Gastrocnemius medialis (tissue), 4 donors: Measurements from ENCODE around the gene MTURN. TPM values are rescaled to one million over a fixed set of nuclear protein-coding genes. Genes with fewer than 3 reads are reported as not detected.

Source experiments
- ATAC-seq, 2 donors: fragments of 150-250 bp; one replicate each; pipeline ENCODE4 v1.9.1; 2016
- DNase-seq, 2 donors: peaks; one replicate each; pipeline ENCODE4 v3.0.0-alpha.2; 2019
- H3K27ac ChIP-seq, 4 donors: fragments of 200-600 bp; sonication (generic); 1 replicate in 1 of 4; 2 replicates in 3 of 4; pipeline ENCODE4 v1.5.1; 2016 to 2018; ENCODE audit warnings: mild to moderate bottlenecking in 2 of 4, moderate library complexity in 1 of 4
- H3K27me3 ChIP-seq, 3 donors: fragments of 200-600 bp; sonication (generic) in 2 of 3; 1 replicate in 1 of 3; 2 replicates in 2 of 3; pipeline versions ENCODE4 v1.5.1 to v1.6.0; 2016 to 2019; ENCODE audit warnings: mild to moderate bottlenecking in 1 of 3, moderate library complexity in 1 of 3
- H3K36me3 ChIP-seq, 2 donors: fragments of 200-600 bp; sonication (generic) in 1 of 2; one replicate each; pipeline ENCODE4 v1.5.1; 2017 to 2018
- H3K4me1 ChIP-seq, 2 donors: fragments of 200-600 bp; sonication (generic) in 1 of 2; one replicate each; pipeline ENCODE4 v1.5.1; 2016 to 2017; ENCODE audit warnings: mild to moderate bottlenecking in 2 of 2
- H3K4me3 ChIP-seq, 4 donors: fragments of 200-600 bp; sonication (generic) in 3 of 4; 1 replicate in 1 of 4; 2 replicates in 3 of 4; pipeline ENCODE4 v1.5.1; 2016 to 2019; ENCODE audit warnings: mild to moderate bottlenecking in 2 of 4
- H3K9me3 ChIP-seq, 3 donors: fragments of 200-600 bp; sonication (generic) in 2 of 3; 1 replicate in 1 of 3; 2 replicates in 2 of 3; pipeline ENCODE4 v1.5.1; 2016 to 2019
- POLR2A ChIP-seq, 2 donors: fragments of 450-650 bp; IDR thresholded peaks; one replicate each; pipeline ENCODE4 v1.6.1; 2017; ENCODE audit warnings: antibody characterized with exemption in 2 of 2, mild to moderate bottlenecking in 2 of 2, moderate library complexity in 2 of 2
- in situ Hi-C, 4 donors: fragments of 200-750 bp; cut with MboI; loops; one replicate each; pipeline versions ENCODE4 v1.15.0 to v1.8.0; 2017; ENCODE audit warnings: low sequenced_read_pairs in 4 of 4
- intact Hi-C: fragments of 100-400 bp; cut with DNase I; formaldehyde crosslinking; loops from one replicate; pipeline ENCODE4 v1.15.1; 2023; ENCODE audit warnings: low total_unique reads
- total RNA-seq, 4 donors: library from RNA; depleted of rRNA; stranded (reverse); fragments of >200 nt; gene quantifications; one replicate each; pipeline versions ENCODE4 v1.1.0 to v1.2.3, GENCODE V29; 2016
- TF ChIP-seq, protein P1 (sequence below), 5 experiments: fragments of 450-650 bp in 3 of 5; fragments of 200-600 bp in 2 of 5; sonication (generic) in 2 of 5; IDR thresholded peaks in 4 of 5; conservative IDR thresholded peaks in 1 of 5; 1 replicate in 4 of 5; 2 replicates in 1 of 5; pipeline ENCODE4 v1.5.1; 2016 to 2019; ENCODE audit warnings: antibody characterized with exemption in 5 of 5, mild to moderate bottlenecking in 3 of 5, moderate library complexity in 3 of 5

The MTURN gene
- total RNA-seq, 4 donors from 2014 or later = 32.9 to 81.9 (median 44.7) TPM

DNA sequence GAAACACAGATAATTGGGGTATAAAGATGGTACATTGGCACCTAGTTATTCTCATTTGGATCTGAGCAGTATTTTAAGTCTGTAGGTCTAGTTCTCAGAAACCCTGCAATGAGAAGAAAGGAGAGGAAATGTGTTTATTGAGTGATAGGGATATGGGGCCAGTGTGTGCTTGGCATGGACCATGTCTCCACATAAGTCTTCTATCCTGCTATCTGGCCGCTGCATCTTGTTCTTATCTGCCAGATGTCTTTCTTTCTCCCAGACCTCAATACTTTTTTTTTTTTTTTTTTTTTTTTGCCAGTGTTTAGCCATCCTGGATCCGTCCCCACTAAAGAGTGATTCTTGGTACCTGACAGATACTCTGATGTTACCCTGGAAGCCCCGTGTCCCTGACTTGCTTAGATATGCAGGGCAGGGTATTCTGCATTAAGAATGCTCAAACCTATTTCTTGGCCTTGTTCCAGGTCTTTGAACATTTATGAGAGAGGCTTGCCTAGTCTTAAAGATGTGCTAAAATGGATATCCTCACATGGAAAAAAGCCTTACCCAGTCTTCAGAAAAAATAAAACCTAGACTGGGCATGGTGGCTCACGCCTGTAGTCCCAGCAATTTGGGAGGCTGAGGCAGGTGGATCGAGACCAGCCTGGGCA is 10.0 kb downstream of the MTURN start:
- Histone ChIP-seq H3K4me3 (no peak overlapping the region), H3K4me1 (peaks cover 54 to 60% of the 10 kb centered on the region in 2 donors), H3K36me3 (no peaks in the 10 kb centered on the region), H3K27me3 (no peaks in the 10 kb centered on the region), H3K9me3 (no peaks in the 10 kb centered on the region), H3K27ac (peak overlapping the region in 1 of 4 donors; percentile 82)
- in situ Hi-C loops (no loop called here), intact Hi-C loops (no loop called here)
- no peak for TF ChIP-seq POLR2A (IDR thresholded peaks at IDR 0.05)
- TF ChIP-seq, protein P1, sequence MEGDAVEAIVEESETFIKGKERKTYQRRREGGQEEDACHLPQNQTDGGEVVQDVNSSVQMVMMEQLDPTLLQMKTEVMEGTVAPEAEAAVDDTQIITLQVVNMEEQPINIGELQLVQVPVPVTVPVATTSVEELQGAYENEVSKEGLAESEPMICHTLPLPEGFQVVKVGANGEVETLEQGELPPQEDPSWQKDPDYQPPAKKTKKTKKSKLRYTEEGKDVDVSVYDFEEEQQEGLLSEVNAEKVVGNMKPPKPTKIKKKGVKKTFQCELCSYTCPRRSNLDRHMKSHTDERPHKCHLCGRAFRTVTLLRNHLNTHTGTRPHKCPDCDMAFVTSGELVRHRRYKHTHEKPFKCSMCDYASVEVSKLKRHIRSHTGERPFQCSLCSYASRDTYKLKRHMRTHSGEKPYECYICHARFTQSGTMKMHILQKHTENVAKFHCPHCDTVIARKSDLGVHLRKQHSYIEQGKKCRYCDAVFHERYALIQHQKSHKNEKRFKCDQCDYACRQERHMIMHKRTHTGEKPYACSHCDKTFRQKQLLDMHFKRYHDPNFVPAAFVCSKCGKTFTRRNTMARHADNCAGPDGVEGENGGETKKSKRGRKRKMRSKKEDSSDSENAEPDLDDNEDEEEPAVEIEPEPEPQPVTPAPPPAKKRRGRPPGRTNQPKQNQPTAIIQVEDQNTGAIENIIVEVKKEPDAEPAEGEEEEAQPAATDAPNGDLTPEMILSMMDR (IDR thresholded peaks at IDR 0.05 in 4 of 5, conservative IDR thresholded peaks at IDR 0.05 in 1 of 5) = no peak
- ATAC-seq (no peak), DNase-seq (no peak)

DNA sequence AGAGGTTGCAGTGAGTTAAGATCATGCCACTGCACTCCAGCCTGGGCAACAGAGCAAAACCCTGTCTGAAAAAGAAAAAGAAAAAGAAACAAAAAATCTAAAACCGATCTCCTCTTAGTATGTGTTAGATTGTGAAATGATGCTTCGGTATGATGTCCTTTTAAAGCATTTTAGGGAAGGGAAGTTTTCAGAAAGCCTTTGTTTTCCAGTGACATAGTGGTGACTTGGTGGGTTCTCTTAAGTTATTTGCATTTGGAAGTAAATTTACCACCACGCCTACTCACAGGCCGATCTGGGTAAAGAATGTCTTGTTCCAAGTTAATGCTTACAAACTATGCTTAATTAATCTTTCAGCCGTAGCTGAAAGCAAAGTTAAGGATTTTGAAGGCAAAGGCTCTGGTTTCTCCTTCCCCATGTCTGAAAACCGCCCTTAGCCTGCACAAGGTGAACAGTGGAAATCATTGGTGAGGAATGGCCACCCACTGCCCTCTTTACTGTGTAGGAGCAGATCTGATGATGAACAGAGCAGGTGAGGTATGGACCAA is 10.7 kb downstream of the MTURN start:
- H3K27me3 ChIP-seq = no peaks in the 10 kb centered on the region
- peaks cover 55 to 57% of the 10 kb centered on the region in 2 donors for H3K4me1 ChIP-seq
- in situ Hi-C loops = no loop called here
- no peak overlapping the region for H3K27ac ChIP-seq
- DNase-seq (no peak), ATAC-seq (no peak)
- H3K4me3 ChIP-seq = no peak overlapping the region
- TF ChIP-seq, protein P1 (IDR thresholded peaks at IDR 0.05 in 4 of 5, conservative IDR thresholded peaks at IDR 0.05 in 1 of 5) = no peak
- TF ChIP-seq POLR2A (IDR thresholded peaks at IDR 0.05) = no peak
- intact Hi-C loops = no loop called here
- no peaks in the 10 kb centered on the region for H3K36me3 ChIP-seq
- no peaks in the 10 kb centered on the region for H3K9me3 ChIP-seq

DNA sequence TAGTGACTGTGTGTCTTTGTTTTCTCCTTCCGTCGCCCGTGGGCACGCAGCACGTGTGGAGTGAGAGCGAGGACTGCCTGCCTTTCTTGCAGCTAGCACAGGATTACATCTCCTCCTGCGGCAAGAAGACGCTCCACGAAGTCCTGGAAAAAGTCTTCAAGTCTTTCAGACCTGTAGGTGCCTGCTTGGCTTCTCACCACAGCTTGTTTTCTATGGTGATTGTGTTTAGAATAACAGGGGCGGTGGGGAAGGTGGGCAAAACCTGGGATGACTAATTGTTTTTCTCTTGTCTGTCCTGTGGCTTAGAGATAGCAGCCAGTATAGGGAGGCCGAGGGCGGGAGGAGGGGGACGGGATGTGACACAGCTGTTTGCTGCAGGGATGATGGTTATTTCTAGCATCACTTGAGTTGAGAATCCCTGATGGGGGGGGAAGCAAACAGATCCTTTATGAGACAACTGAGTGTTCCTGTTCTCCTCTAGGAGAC is 11.4 kb downstream of the MTURN start:
- in situ Hi-C loops = no loop called here
- peak in 1 of 2 donors; percentile 31 for ATAC-seq

DNA sequence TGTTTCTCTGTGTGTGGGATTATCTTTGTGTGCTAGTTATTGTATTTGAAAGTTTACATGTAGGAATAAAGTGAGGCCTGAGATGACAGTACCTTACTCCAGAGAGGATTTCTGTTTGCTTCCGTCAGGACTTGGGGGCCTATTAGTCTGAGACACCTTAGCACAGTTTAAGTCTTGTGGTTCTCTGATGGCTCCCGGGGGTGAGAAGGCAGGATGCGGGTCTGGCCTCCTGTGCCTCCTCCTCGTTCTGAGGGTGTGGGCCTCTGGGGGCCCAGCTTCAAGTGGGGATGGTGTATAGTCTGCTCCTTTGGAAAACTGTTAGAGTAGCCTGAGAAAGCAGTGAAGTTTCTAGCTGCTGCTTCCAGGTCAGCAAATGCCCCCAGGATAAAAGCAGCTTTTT is 12.4 kb downstream of the MTURN start:
- no peak for DNase-seq
- Histone ChIP-seq H3K4me1 (peaks cover 52 to 53% of the 10 kb centered on the region in 2 donors), H3K27me3 (no peaks in the 10 kb centered on the region), H3K27ac (peak overlapping the region in 1 of 4 donors; percentile 35), H3K4me3 (no peak overlapping the region), H3K9me3 (no peaks in the 10 kb centered on the region), H3K36me3 (peaks cover 0 to 1% of the 10 kb centered on the region in 2 donors)
- in situ Hi-C loops (no loop called here), intact Hi-C loops (loop anchor here (2.0 kb wide), 1 partner anchor 26 kb away; no protein-coding TSS in a partner anchor)
- no peak for TF ChIP-seq POLR2A (IDR thresholded peaks at IDR 0.05)
- TF ChIP-seq, protein P1 (IDR thresholded peaks at IDR 0.05 in 4 of 5, conservative IDR thresholded peaks at IDR 0.05 in 1 of 5) = no peak
- no peak for ATAC-seq

More for the DNA sequence above, 11.4 kb downstream of the MTURN start:
- Histone ChIP-seq H3K9me3 (no peaks in the 10 kb centered on the region), H3K4me3 (no peak overlapping the region), H3K4me1 (peaks cover 61 to 63% of the 10 kb centered on the region in 2 donors), H3K27me3 (no peaks in the 10 kb centered on the region), H3K36me3 (no peaks in the 10 kb centered on the region), H3K27ac (peak overlapping the region in 3 of 4 donors; percentile 4 to 35 (median 17))
- TF ChIP-seq, protein P1 (IDR thresholded peaks at IDR 0.05 in 4 of 5, conservative IDR thresholded peaks at IDR 0.05 in 1 of 5) = no peak
- no peak for TF ChIP-seq POLR2A (IDR thresholded peaks at IDR 0.05)
- intact Hi-C loops = loop anchor here (2.0 kb wide), 1 partner anchor 27 kb away; no protein-coding TSS in a partner anchor
- DNase-seq = no peak
